GM18907 (cell line): ENCODE results near the gene FTO.

Experiments
- ATAC-seq: cut with Tn5 transposase; IDR thresholded peaks from one replicate; pipeline ENCODE4 v1.9.1; 2021; ENCODE audit warnings: mild to moderate bottlenecking, moderate library complexity; ENCODE audit not compliant: unreplicated experiment

The FTO gene

GRCh38 chr16:54040975-54041374 lies 337.0 kb downstream of the FTO start:
- no peak for ATAC-seq

GRCh38 chr16:54048586-54049495 lies 344.9 kb downstream of the FTO start:
- ATAC-seq, result no peak

GRCh38 chr16:54049591-54050458 lies 345.9 kb downstream of the FTO start:
- ATAC-seq, result no peak

- ATAC-seq, result no peak
Measured at GRCh38 chr16:54050459-54051210, 346.7 kb downstream of the FTO start.

- ATAC-seq, result no peak
Measured at GRCh38 chr16:54051821-54052220, 347.9 kb downstream of the FTO start.

- no peak for ATAC-seq
Measured at GRCh38 chr16:54052271-54052670, 348.3 kb downstream of the FTO start.

- ATAC-seq, result no peak
Measured at GRCh38 chr16:54053891-54054820, 350.2 kb downstream of the FTO start.

- ATAC-seq, result no peak
Measured at GRCh38 chr16:54055191-54055590, 351.2 kb downstream of the FTO start.

GRCh38 chr16:54055864-54056263 lies 351.9 kb downstream of the FTO start:
- no peak for ATAC-seq

- ATAC-seq, result no peak
Measured at GRCh38 chr16:54056921-54057320, 353.0 kb downstream of the FTO start.

- no peak for ATAC-seq
Measured at GRCh38 chr16:54059319-54059718, 355.4 kb downstream of the FTO start.

GRCh38 chr16:54060599-54061421 lies 356.9 kb downstream of the FTO start:
- ATAC-seq, result no peak

- ATAC-seq, result no peak
Measured at GRCh38 chr16:54061454-54061853, 357.5 kb downstream of the FTO start.

GRCh38 chr16:54062361-54063278 lies 358.7 kb downstream of the FTO start:
- ATAC-seq, result no peak

- no peak for ATAC-seq
Measured at GRCh38 chr16:54063279-54063773, 359.4 kb downstream of the FTO start.

- ATAC-seq, result no peak
Measured at GRCh38 chr16:54066451-54067105, 362.6 kb downstream of the FTO start.

GRCh38 chr16:54067322-54068065 lies 363.5 kb downstream of the FTO start:
- no peak for ATAC-seq
